Measurements from ENCODE around the gene DIPK1A.

GRCh38 chr1:92822879-92823278 is 138.4 kb downstream of the DIPK1A start:
- TF ChIP-seq, protein P1, sequence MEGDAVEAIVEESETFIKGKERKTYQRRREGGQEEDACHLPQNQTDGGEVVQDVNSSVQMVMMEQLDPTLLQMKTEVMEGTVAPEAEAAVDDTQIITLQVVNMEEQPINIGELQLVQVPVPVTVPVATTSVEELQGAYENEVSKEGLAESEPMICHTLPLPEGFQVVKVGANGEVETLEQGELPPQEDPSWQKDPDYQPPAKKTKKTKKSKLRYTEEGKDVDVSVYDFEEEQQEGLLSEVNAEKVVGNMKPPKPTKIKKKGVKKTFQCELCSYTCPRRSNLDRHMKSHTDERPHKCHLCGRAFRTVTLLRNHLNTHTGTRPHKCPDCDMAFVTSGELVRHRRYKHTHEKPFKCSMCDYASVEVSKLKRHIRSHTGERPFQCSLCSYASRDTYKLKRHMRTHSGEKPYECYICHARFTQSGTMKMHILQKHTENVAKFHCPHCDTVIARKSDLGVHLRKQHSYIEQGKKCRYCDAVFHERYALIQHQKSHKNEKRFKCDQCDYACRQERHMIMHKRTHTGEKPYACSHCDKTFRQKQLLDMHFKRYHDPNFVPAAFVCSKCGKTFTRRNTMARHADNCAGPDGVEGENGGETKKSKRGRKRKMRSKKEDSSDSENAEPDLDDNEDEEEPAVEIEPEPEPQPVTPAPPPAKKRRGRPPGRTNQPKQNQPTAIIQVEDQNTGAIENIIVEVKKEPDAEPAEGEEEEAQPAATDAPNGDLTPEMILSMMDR (conservative IDR thresholded peaks at IDR 0.05; ENCODE audit: low read depth, low read length), result no peak
- TF ChIP-seq EZH2 (IDR thresholded peaks at IDR 0.05; ENCODE audit: low read length, unreplicated experiment) (no peak), EZH2phosphoT487 (IDR thresholded peaks at IDR 0.05; ENCODE audit: borderline replicate concordance, low read length) (no peak)
